Activated CD4-positive, alpha-beta memory T cell treated with anti-CD3 and anti-CD28 coated beads, Interleukin-2, amount 10 ng/mL, durations not matched to agents 7 days and 5 days (primary cell): Measurements from ENCODE around the gene GBX1. TPM values are rescaled to one million over a fixed set of nuclear protein-coding genes. Genes with fewer than 3 reads are reported as not detected.

Experiments
- CTCF ChIA-PET: fragments of 350-600 bp; sonication (Branson Sonifier 250); formaldehyde crosslinking; loops from one replicate; lab custom pipeline; 2021; ENCODE audit warnings: antibody characterized with exemption, inconsistent platforms; lab: Charles Lee
- POLR2A ChIA-PET: fragments of 350-600 bp; sonication (Branson Sonifier 250); formaldehyde crosslinking; loops from one replicate; lab custom pipeline; 2021; ENCODE audit warnings: antibody characterized with exemption; lab: Charles Lee
- DNase-seq: peaks from one replicate; pipeline ENCODE4 v3.0.0-alpha.2; 2020
- H3K27ac Mint-ChIP-seq: one replicate; pipeline ENCODE4 v1.8.0; 2021; ENCODE audit warnings: mild to moderate bottlenecking, mixed read lengths
- H3K27me3 Mint-ChIP-seq: one replicate; pipeline ENCODE4 v1.8.0; 2021; ENCODE audit warnings: mixed read lengths
- H3K36me3 Mint-ChIP-seq: one replicate; pipeline ENCODE4 v1.8.0; 2021; ENCODE audit warnings: low read depth, mixed read lengths
- H3K4me1 Mint-ChIP-seq: one replicate; pipeline ENCODE4 v1.8.0; 2021; ENCODE audit warnings: mixed read lengths
- H3K4me3 Mint-ChIP-seq: one replicate; pipeline ENCODE4 v1.8.0; 2021; ENCODE audit warnings: mild to moderate bottlenecking, mixed read lengths
- H3K9me3 Mint-ChIP-seq: one replicate; pipeline ENCODE4 v1.8.0; 2021; ENCODE audit warnings: mixed read lengths
- total RNA-seq, 2 experiments: library from RNA; stranded (reverse); gene quantifications; one replicate each; pipeline ENCODE4 v1.2.3, GENCODE V29; 2021

Gene GBX1
- total RNA-seq, 2 experiments from 2014 or later, result not detected

DNA sequence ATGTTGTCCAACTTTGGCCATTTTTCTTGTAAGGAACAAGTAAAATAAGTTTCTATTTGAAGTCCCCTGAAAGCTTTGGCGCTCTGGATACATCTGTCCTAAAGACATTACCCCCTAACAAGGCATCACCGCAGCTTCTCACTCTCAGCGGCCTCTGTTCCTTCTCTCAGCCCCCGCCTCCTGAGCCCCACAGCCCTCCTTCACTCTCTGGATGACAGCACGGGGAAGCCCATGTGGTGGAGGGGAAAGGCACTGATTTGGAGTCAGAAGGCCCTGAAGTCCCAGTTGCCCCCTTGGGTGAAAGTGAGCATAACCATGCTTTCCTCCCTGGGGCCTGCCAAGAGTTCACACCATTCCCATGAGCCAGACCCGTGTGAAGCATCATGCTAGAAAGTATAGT, 38.2 kb upstream of the GBX1 start:
- ChIA-PET CTCF (interaction anchor here (3.0 kb wide), 1 partner anchor 38 kb away, joined by 20 read pairs; no protein-coding TSS in a partner anchor), POLR2A (interaction anchor here (1.2 to 3.5 kb wide), 3 partner anchors 9 to 89 kb away, joined by 3 to 30 read pairs (median 4); partner anchors contain the start of gene ABCF2)
- H3K27me3 Mint-ChIP-seq, result peaks cover 8% of the 10 kb centered on the region
- no peak overlapping the region for H3K4me3 Mint-ChIP-seq
- peaks cover 27% of the 10 kb centered on the region for H3K4me1 Mint-ChIP-seq
- H3K36me3 Mint-ChIP-seq, result no peaks in the 10 kb centered on the region
- H3K9me3 Mint-ChIP-seq, result no peaks in the 10 kb centered on the region
- H3K27ac Mint-ChIP-seq, result no peak overlapping the region
- no peak for DNase-seq

- no peak overlapping the region for H3K4me3 Mint-ChIP-seq
- CTCF ChIA-PET, result no interaction called here
Observed at GRCh38 chr7:151204383-151205032, 37.0 kb upstream of the GBX1 start.

DNA sequence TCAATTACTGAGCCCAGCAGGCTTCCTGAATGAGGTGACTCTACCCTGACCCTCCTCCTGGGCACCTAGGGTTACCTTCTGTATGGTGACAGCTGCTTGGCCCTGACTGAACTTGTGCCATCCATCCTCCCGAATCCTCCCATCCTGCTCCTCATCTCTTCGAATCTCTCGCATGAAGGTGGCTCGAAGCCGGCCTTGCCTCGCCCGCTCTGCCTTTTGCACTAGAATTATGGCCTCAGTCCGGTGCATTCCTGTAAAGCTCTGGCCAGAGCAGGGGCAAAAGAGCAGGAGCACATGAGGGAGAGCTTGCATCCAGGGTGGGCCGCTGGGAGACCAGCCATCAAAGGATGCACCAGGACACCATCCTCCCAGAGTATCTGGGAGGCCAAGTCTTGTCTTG, 35.3 kb upstream of the GBX1 start:
- CTCF ChIA-PET, result no interaction called here
- Mint-ChIP-seq H3K27me3 (peaks cover 8% of the 10 kb centered on the region), H3K27ac (no peak overlapping the region), H3K4me1 (peaks cover 18% of the 10 kb centered on the region), H3K4me3 (no peak overlapping the region), H3K9me3 (no peaks in the 10 kb centered on the region), H3K36me3 (no peaks in the 10 kb centered on the region)
- DNase-seq, result no peak
- POLR2A ChIA-PET, result interaction anchor here (0.9 kb wide), 1 partner anchor 24 kb away, joined by 3 read pairs; the partner anchor contains the start of gene ABCF2

More at GRCh38 chr7:151204383-151205032, 37.0 kb upstream of the GBX1 start:
- Mint-ChIP-seq H3K4me1 (peaks cover 27% of the 10 kb centered on the region), H3K9me3 (no peaks in the 10 kb centered on the region), H3K27ac (no peak overlapping the region), H3K27me3 (peaks cover 8% of the 10 kb centered on the region), H3K36me3 (no peaks in the 10 kb centered on the region)
- POLR2A ChIA-PET, result interaction anchor here (1.0 kb wide), 1 partner anchor 28 kb away, joined by 3 read pairs; the partner anchor contains the start of gene CHPF2
- no peak for DNase-seq

GRCh38 chr7:151201751-151202150, 34.3 kb upstream of the GBX1 start:
- peaks cover 7% of the 10 kb centered on the region for H3K4me1 Mint-ChIP-seq
- H3K27ac Mint-ChIP-seq, result no peak overlapping the region
- no peak for DNase-seq
- H3K27me3 Mint-ChIP-seq, result peaks cover 8% of the 10 kb centered on the region
- ChIA-PET POLR2A (no interaction called here), CTCF (no interaction called here)
- no peaks in the 10 kb centered on the region for H3K9me3 Mint-ChIP-seq
- no peak overlapping the region for H3K4me3 Mint-ChIP-seq
- no peaks in the 10 kb centered on the region for H3K36me3 Mint-ChIP-seq

DNA sequence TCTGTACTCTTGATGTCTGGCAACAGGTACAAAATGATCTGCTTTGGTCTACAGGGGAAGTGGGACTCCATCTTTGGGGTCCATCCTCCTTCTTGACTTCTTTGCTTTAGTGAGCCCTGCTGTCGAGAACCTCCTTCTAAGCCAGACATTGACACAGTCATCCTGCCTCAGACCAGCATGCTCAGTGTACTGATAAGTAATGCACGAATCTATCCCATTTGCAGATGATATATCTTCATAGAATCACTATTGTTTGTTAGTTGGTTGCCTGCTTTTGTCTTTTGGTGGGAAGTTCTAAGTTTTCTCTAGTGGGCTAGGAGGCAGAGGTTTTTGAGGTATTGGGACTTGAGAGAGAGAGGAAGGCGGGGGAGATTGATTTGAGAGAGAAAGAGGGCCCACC, 33.9 kb upstream of the GBX1 start:
- no peak overlapping the region for H3K4me3 Mint-ChIP-seq
- peaks cover 4% of the 10 kb centered on the region for H3K4me1 Mint-ChIP-seq
- no peak overlapping the region for H3K27ac Mint-ChIP-seq
- H3K36me3 Mint-ChIP-seq, result no peaks in the 10 kb centered on the region
- CTCF ChIA-PET, result no interaction called here
- H3K27me3 Mint-ChIP-seq, result peaks cover 8% of the 10 kb centered on the region
- DNase-seq, result no peak
- POLR2A ChIA-PET, result no interaction called here
- H3K9me3 Mint-ChIP-seq, result no peaks in the 10 kb centered on the region

GRCh38 chr7:151198945-151199848, 31.7 kb upstream of the GBX1 start:
- ChIA-PET CTCF (no interaction called here), POLR2A (interaction anchor here (2.3 kb wide), 1 partner anchor 28 kb away, joined by 6 read pairs; the partner anchor contains the start of gene ABCF2)
- H3K4me3 Mint-ChIP-seq, result no peak overlapping the region
- peaks cover 3% of the 10 kb centered on the region for H3K4me1 Mint-ChIP-seq
- no peak overlapping the region for H3K27ac Mint-ChIP-seq
- no peak for DNase-seq
- H3K9me3 Mint-ChIP-seq, result no peaks in the 10 kb centered on the region
- no peaks in the 10 kb centered on the region for H3K36me3 Mint-ChIP-seq
- H3K27me3 Mint-ChIP-seq, result peaks cover 15% of the 10 kb centered on the region

GRCh38 chr7:151197932-151198331, 30.4 kb upstream of the GBX1 start:
- Mint-ChIP-seq H3K4me3 (no peak overlapping the region), H3K27me3 (peaks cover 13% of the 10 kb centered on the region), H3K36me3 (no peaks in the 10 kb centered on the region), H3K27ac (no peak overlapping the region), H3K9me3 (no peaks in the 10 kb centered on the region), H3K4me1 (peaks cover 4% of the 10 kb centered on the region)
- CTCF ChIA-PET, result no interaction called here
- POLR2A ChIA-PET, result no interaction called here
- DNase-seq, result no peak

DNA sequence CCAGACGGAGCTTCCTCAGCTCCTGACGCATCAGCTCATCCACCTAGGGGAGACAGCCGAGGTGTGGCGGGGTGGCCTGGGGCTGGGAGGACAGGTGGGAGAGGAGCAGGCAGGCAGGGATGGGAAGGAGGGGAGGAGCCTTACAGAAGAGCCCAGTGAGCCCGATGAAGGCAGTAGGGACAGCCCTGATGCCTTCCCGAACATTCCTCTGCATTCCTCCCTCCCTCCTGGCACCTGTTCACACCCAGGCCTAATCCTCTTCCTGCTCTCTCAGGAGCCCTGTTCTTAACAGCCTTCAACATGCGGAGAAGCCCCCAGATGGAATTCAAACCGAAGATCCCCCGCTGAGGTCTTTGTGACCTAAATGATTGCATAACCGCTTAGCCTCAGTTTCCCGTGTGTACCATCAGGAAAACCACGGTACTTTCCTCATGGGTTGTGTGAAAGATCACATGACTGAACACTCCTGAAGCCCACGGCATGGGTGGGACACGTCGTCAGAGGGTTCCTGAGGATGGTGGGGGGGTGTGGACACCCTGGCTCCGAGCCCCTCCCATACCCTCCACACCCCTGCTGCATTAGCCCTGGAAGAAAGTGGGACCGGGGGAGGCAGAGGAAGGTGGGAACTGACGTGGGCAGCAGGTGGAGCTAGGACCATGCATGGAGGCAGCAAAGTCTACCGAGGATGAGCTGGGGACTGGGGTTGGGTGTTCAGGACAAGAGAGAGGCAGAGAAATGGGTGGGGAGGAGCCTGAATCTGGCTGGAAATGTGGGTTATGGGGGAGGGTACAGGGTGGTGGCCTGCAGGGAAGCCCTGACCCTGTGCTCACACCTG, 28.3 kb upstream of the GBX1 start:
- H3K36me3 Mint-ChIP-seq, result no peaks in the 10 kb centered on the region

DNA sequence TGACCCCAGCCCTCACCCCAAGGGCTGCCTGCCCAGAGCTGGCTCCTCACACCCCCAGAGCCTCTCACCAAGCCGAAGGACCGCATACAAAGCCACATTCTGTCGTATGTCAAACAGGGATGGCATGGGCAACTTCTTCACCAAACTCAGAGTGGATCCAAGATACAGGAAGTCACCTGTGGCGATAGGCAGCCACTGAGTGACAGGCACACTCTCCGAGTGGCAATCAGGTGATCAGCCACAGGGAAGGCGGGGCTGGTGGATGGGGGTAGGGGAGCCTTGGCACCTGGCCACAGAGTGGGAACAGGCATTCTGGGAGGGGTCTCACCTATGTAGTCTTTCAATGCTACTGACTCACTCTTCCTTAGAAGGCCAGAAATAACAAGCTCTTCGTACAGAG, 26.7 kb upstream of the GBX1 start:
- ChIA-PET CTCF (interaction anchor here (1.1 kb wide), 1 partner anchor 29 kb away, joined by 3 read pairs; no protein-coding TSS in a partner anchor), POLR2A (no interaction called here)
- no peak overlapping the region for H3K4me3 Mint-ChIP-seq
- no peaks in the 10 kb centered on the region for H3K36me3 Mint-ChIP-seq
- no peak overlapping the region for H3K27ac Mint-ChIP-seq
- no peak for DNase-seq
- peaks cover 13% of the 10 kb centered on the region for H3K27me3 Mint-ChIP-seq
- H3K4me1 Mint-ChIP-seq, result peaks cover 4% of the 10 kb centered on the region
- no peaks in the 10 kb centered on the region for H3K9me3 Mint-ChIP-seq

More for the DNA sequence above, 28.3 kb upstream of the GBX1 start:
- H3K27ac Mint-ChIP-seq, result no peak overlapping the region
- no peaks in the 10 kb centered on the region for H3K9me3 Mint-ChIP-seq
- CTCF ChIA-PET, result interaction anchor here (1.1 kb wide), 1 partner anchor 30 kb away, joined by 3 read pairs; no protein-coding TSS in a partner anchor
- no peak overlapping the region for H3K4me3 Mint-ChIP-seq
- H3K4me1 Mint-ChIP-seq, result peaks cover 4% of the 10 kb centered on the region
- no peak for DNase-seq
- peaks cover 7% of the 10 kb centered on the region for H3K27me3 Mint-ChIP-seq
- POLR2A ChIA-PET, result no interaction called here

DNA sequence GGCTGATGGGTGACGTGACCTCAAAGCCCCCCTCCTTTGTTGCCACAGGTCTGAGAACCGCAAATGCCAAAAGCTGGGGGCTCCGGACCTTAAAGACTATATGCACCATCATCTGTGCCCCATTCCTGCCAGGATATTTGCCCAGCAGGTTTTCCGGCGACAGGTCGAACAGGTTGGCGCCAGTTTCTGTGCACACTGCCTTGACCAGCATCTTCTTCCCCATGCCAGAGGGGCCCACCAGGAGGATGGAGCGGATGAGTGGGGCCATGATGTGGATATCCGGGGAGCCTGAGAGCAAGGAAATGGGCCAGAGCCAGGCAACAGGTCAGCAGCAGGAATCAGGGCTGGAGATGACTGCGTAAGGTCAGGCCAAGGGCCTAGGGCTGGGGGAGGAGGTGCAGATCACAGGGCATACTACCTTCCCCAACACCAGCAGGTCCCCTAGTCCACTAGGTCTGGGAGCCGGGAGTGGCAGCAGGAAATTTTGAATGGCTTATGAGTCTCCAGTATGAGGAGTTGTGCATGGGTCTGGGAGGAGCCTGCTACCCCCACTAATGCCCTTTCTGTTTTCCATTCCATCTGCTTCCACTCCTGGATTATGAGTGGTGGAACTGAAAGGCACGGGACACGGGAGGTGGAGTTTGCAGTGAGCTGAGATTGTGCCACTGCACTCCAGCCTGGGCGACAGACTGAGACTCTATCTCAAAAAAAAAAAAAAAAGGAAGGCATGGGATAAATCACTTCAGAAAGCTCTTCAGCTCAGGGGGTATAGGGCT, 25.9 kb upstream of the GBX1 start:
- H3K4me3 Mint-ChIP-seq, result no peak overlapping the region
- CTCF ChIA-PET, result no interaction called here
- peaks cover 18% of the 10 kb centered on the region for H3K27me3 Mint-ChIP-seq
- H3K9me3 Mint-ChIP-seq, result no peaks in the 10 kb centered on the region
- no peaks in the 10 kb centered on the region for H3K36me3 Mint-ChIP-seq
- H3K27ac Mint-ChIP-seq, result no peak overlapping the region
- DNase-seq, result no peak
- POLR2A ChIA-PET, result no interaction called here
- H3K4me1 Mint-ChIP-seq, result peaks cover 4% of the 10 kb centered on the region

- H3K4me3 Mint-ChIP-seq, result no peak overlapping the region
- H3K36me3 Mint-ChIP-seq, result no peaks in the 10 kb centered on the region
- ChIA-PET CTCF (no interaction called here), POLR2A (interaction anchor here (1.3 kb wide), 1 partner anchor 15 kb away, joined by 3 read pairs; no protein-coding TSS in a partner anchor)
- H3K9me3 Mint-ChIP-seq, result no peaks in the 10 kb centered on the region
- H3K27me3 Mint-ChIP-seq, result peaks cover 18% of the 10 kb centered on the region
- peaks cover 4% of the 10 kb centered on the region for H3K4me1 Mint-ChIP-seq
- H3K27ac Mint-ChIP-seq, result no peak overlapping the region
- DNase-seq, result no peak
Observed at GRCh38 chr7:151192002-151192539, 24.6 kb upstream of the GBX1 start.
